ENCODE measurements around the gene MPZL1. TPM values are rescaled to one million over a fixed set of nuclear protein-coding genes. Genes with fewer than 3 reads are reported as not detected.
A peak's percentile ranks its signal among the peaks of the same experiment; 100 is the strongest.
"Not testable (repeated sequence)": the region's sequence is repeated elsewhere in the genome, so short reads cannot be mapped to it uniquely, and the experiment has no call there.

The MPZL1 gene
- total RNA-seq, 1 donor from 2014 or later: 69.7 TPM

GRCh38 chr1:167803358-167804207, 81.8 kb downstream of the MPZL1 start:
- no peak for TF ChIP-seq POLR2A (IDR thresholded peaks at IDR 0.05)
- TF ChIP-seq CTCF (IDR thresholded peaks at IDR 0.05): peak; percentile 81 to 95 (median 82)
- peak; percentile 67 to 81 for TF ChIP-seq POLR2AphosphoS5 (IDR thresholded peaks at IDR 0.05; ENCODE audit: insufficient read depth in 1 of 2, low read depth in 1 of 2)
- no peak for DNase-seq (ENCODE audit: extremely low spot score in 2 of 2)
- intact Hi-C loops (cut with DNase I): no loop called here
- no peak overlapping the region for H3K4me3 ChIP-seq
- no peaks in the 10 kb centered on the region for H3K9me3 ChIP-seq
- no peak overlapping the region for H3K27ac ChIP-seq
- no peaks in the 10 kb centered on the region for H3K27me3 ChIP-seq
- no peaks in the 10 kb centered on the region for H3K36me3 ChIP-seq
- peaks cover 21% of the 10 kb centered on the region for H3K4me1 ChIP-seq

- TF ChIP-seq CTCF (IDR thresholded peaks at IDR 0.05) (no peak), POLR2AphosphoS5 (IDR thresholded peaks at IDR 0.05; ENCODE audit: insufficient read depth in 1 of 2, low read depth in 1 of 2) (no peak), POLR2A (IDR thresholded peaks at IDR 0.05) (no peak)
- no peaks in the 10 kb centered on the region for H3K36me3 ChIP-seq
- DNase-seq (ENCODE audit: extremely low spot score in 2 of 2): no peak
- no peak overlapping the region for H3K27ac ChIP-seq
- no peak overlapping the region for H3K4me3 ChIP-seq
- peaks cover 6% of the 10 kb centered on the region for H3K4me1 ChIP-seq
- no peaks in the 10 kb centered on the region for H3K27me3 ChIP-seq
- H3K9me3 ChIP-seq: no peaks in the 10 kb centered on the region
- intact Hi-C loops (cut with DNase I): no loop called here
Observed at GRCh38 chr1:167805041-167805556, 83.3 kb downstream of the MPZL1 start.

- H3K4me1 ChIP-seq; H3K27me3 ChIP-seq; DNase-seq (ENCODE audit: extremely low spot score in 2 of 2); H3K4me3 ChIP-seq; intact Hi-C loops (cut with DNase I); H3K27ac ChIP-seq; H3K9me3 ChIP-seq; H3K36me3 ChIP-seq: not testable (repeated sequence)
Observed at GRCh38 chr1:167806235-167806634, 84.5 kb downstream of the MPZL1 start.

GRCh38 chr1:167806676-167807075, 84.9 kb downstream of the MPZL1 start:
- H3K9me3 ChIP-seq; H3K27ac ChIP-seq; intact Hi-C loops (cut with DNase I); H3K27me3 ChIP-seq; DNase-seq (ENCODE audit: extremely low spot score in 2 of 2); H3K4me1 ChIP-seq; H3K36me3 ChIP-seq; H3K4me3 ChIP-seq: not testable (repeated sequence)

- no peak for DNase-seq (ENCODE audit: extremely low spot score in 2 of 2)
- Histone ChIP-seq H3K4me3 (no peak overlapping the region), H3K9me3 (no peaks in the 10 kb centered on the region), H3K27me3 (no peaks in the 10 kb centered on the region), H3K36me3 (no peaks in the 10 kb centered on the region), H3K27ac (no peak overlapping the region), H3K4me1 (no peaks in the 10 kb centered on the region)
- TF ChIP-seq POLR2A (IDR thresholded peaks at IDR 0.05) (no peak), POLR2AphosphoS5 (IDR thresholded peaks at IDR 0.05; ENCODE audit: insufficient read depth in 1 of 2, low read depth in 1 of 2) (no peak), CTCF (IDR thresholded peaks at IDR 0.05) (no peak)
- intact Hi-C loops (cut with DNase I): no loop called here
Observed at GRCh38 chr1:167808104-167808503, 86.3 kb downstream of the MPZL1 start.

GRCh38 chr1:167808690-167809089, 86.9 kb downstream of the MPZL1 start:
- no peak overlapping the region for H3K27ac ChIP-seq
- H3K27me3 ChIP-seq: no peaks in the 10 kb centered on the region
- no peaks in the 10 kb centered on the region for H3K4me1 ChIP-seq
- DNase-seq (ENCODE audit: extremely low spot score in 2 of 2): no peak
- no peaks in the 10 kb centered on the region for H3K36me3 ChIP-seq
- H3K4me3 ChIP-seq: no peak overlapping the region
- TF ChIP-seq CTCF (IDR thresholded peaks at IDR 0.05) (no peak), POLR2AphosphoS5 (IDR thresholded peaks at IDR 0.05; ENCODE audit: insufficient read depth in 1 of 2, low read depth in 1 of 2) (no peak), POLR2A (IDR thresholded peaks at IDR 0.05) (no peak)
- H3K9me3 ChIP-seq: no peaks in the 10 kb centered on the region
- intact Hi-C loops (cut with DNase I): no loop called here

All from vagina (tissue), 2 donors.